HAP-1 (cell line): Measurements from ENCODE around the gene RIMBP2.
"Not testable (repeated sequence)": the region's sequence is repeated elsewhere in the genome, so short reads cannot be mapped to it uniquely, and the experiment has no call there.

Experiments
- DNase-seq, 2 experiments: peaks; one replicate each; pipeline ENCODE4 v3.0.0-alpha.2; 2016 to 2020; ENCODE audit warnings: low spot score in 2 of 2
- H3K27me3 ChIP-seq: fragments of 250-450 bp; sonication (Bioruptor Pico); 2 replicates; pipeline ENCODE4 v1.5.1; 2020; ENCODE audit warnings: low read depth, mild to moderate bottlenecking, moderate library complexity
- H3K36me3 ChIP-seq: fragments of 250-450 bp; sonication (Bioruptor Pico); replicated peaks from 2 replicates; pipeline ENCODE4 v1.5.1; 2020; ENCODE audit warnings: mild to moderate bottlenecking
- H3K4me1 ChIP-seq: fragments of 250-450 bp; sonication (Bioruptor Pico); 2 replicates; pipeline ENCODE4 v1.5.1; 2020; ENCODE audit warnings: mild to moderate bottlenecking
- H3K4me3 ChIP-seq: fragments of 250-450 bp; sonication (Bioruptor Pico); 2 replicates; pipeline ENCODE4 v1.5.1; 2020; ENCODE audit warnings: mild to moderate bottlenecking, moderate library complexity
- H3K9me3 ChIP-seq: fragments of 250-450 bp; sonication (Bioruptor Pico); 2 replicates; pipeline ENCODE4 v1.5.1; 2020; ENCODE audit warnings: mild to moderate bottlenecking, moderate library complexity
- in situ Hi-C: fragments of 300-500 bp; cut with MboI; formaldehyde crosslinking; loops from 3 replicates; pipeline ENCODE4 v1.14.3; 2020; ENCODE audit warnings: low sequenced_read_pairs, inconsistent platforms, mixed read lengths

Gene RIMBP2

DNA sequence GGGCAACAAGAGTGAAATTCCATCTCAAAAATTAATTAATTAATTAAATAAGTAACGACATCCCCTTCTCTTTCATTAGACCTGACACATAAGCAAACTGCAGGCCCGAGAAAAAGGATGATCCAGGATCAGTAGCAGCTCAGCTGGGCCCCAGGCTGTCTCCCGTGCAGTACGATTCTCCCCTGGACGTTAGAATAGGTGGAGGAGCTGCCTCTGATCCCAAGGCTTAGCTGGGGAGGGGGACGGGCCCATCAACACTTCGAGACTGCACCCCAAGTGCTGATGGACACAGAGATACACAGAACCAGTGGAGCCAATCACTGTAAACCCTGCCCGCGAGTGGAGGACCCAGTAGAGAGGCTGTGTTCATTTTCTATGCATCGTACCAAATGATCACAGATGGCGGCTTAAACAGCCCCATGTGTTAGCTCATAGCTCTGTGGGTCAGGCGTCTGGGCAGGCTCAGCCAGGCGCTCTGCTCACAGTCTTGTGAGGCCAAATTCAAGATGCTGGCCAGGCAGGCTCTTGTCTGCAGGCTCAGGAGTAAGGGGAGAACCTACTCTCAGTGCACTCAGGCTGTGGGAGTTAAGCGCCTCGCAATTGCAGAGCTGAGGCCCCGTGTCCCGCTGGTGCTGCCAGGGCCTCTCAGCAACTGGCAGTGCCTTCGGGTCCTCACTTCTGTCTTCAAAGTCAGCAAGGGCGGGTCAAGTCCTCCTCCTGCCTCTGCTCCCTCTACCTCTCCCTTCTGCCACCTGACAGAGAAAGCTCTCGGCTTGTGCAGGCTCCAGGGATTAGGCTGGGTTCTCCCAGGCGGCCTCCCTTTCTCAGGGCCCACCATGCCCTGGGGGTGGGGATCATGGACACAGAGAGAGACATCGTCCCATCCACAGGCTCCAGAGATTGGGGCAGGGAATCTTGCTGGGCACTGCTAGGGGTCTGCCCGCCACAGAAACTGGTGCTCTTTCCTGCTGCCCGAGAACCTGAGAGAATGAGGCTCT lies 26.4 kb downstream of the RIMBP2 start:
- DNase-seq, result no peak
- Histone ChIP-seq H3K4me1 (no peaks in the 10 kb centered on the region), H3K27me3 (peaks cover 27% of the 10 kb centered on the region; the same call in 1 of the 2 replicates), H3K36me3 (no peaks in the 10 kb centered on the region), H3K9me3 (no peaks in the 10 kb centered on the region), H3K4me3 (no peak overlapping the region)
- in situ Hi-C loops, result no loop called here

DNA sequence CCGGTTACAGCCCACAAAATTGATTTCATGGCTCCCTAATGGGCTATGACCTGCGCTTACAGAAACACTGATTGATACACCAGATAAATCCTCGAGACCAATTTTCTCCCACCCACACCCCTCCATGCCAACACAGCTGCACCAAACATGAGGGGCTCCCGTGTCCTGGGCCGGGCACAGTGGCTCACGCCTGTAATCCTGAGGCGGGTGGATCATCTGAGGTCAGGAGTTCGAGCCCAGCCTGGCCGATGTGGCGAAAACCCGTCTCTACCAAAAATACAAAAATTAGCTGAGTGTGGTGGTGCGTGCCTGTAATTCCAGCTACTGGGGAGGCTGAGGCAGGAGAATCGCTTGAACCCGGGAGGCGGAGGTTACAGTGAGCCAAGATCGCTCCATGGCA lies 27.1 kb downstream of the RIMBP2 start:
- H3K9me3 ChIP-seq, DNase-seq, in situ Hi-C loops, H3K4me1 ChIP-seq, H3K4me3 ChIP-seq, H3K36me3 ChIP-seq: not testable (repeated sequence)
- H3K27me3 ChIP-seq, result peaks cover 30% of the 10 kb centered on the region; the same call in 1 of the 2 replicates

DNA sequence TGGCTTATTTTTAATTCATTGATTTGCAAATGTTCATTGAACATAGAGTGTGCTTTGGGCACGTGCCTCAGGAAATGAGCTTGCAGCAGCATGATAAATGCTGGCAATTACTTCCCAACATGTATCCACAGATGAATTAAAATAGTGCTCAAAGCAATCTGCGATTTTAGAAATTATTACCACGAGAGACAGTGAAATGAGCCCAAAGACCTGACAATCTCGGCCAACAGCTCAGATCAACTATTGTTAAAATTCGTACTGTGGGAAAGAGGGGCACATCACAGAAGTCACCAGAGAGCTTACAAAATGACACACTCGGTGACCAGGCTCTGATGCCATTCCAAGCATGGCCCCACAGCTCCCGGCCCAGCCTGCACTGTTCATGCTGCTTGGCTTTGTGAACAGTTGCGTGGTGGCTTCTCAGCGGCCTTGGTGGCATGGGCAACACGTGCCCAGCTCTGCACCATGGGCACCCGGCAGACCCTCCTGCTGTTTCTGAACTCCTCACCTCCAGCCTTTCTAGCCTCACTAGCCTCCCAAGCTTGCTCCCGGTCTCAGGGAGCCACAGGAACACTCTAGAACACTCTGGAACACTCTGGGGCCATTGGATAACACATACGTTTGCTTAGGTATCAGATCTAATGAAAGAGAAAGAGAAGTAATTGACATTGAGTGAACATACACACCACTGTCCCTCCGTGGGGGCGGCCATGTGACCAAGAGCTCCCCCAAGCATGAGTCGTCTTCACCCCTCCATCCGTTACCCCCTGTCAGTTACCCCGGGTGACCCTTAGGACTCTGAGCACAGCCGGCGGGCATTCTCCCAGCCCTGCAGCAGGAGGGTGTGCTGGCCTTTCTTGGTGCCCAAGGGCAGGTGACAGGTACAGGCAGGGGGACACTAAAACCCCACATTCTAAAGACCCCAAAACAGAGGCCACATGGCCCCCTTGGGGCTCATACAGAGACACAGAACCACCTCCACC lies 28.0 kb downstream of the RIMBP2 start:
- in situ Hi-C loops, result no loop called here
- Histone ChIP-seq H3K4me3 (no peak overlapping the region), H3K27me3 (peaks cover 30% of the 10 kb centered on the region; the same call in 1 of the 2 replicates), H3K36me3 (no peaks in the 10 kb centered on the region), H3K9me3 (no peaks in the 10 kb centered on the region), H3K4me1 (no peaks in the 10 kb centered on the region)
- DNase-seq, result no peak

DNA sequence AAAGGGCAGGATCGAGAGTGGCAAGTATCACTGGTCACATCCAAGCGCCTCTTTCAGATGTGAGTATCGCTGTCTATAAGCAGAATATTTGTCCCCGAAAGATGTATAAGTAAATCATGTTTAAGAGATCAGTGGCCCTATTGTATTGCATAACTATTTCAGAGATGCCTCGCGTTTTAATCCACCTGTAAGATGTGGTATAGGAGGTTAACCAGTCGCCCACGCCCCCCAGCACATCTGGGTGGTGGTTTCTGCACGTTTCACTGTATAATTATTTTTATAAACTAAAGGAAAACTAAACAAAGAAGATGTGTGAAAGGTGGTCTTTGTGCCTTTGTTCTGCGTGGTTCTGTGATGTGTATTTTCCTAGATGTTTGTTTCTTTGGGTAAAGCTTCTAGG lies 28.9 kb downstream of the RIMBP2 start:
- no peak for DNase-seq
- Histone ChIP-seq H3K27me3 (peaks cover 30% of the 10 kb centered on the region; the same call in 1 of the 2 replicates), H3K36me3 (no peaks in the 10 kb centered on the region), H3K9me3 (no peaks in the 10 kb centered on the region), H3K4me1 (no peaks in the 10 kb centered on the region), H3K4me3 (no peak overlapping the region)
- in situ Hi-C loops, result no loop called here

DNA sequence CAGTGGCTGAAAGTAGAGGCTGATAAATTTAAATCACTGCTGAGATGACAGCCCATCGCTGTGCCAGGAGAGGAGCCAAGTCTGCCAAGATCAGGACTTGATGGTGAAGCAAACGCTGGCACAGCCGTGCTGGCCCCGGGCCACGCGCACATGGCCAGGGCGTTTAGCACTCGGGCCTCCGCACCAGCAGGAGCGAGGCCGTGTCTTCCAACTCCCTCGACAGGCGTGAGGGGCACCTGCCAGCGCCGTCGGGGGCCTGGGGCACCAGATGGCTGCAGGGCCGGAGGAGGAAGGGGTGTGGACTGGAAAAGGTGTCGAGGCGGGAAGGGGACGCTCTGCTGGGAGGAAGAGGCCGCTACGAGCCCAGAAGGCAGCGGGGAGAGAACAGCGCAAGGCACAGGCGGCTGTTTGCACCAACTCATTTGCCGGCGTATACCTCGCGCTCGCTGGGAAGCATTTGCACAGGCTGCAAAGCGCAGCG lies 29.5 kb downstream of the RIMBP2 start:
- no peaks in the 10 kb centered on the region for H3K4me1 ChIP-seq
- no peak for DNase-seq
- no peaks in the 10 kb centered on the region for H3K36me3 ChIP-seq
- H3K4me3 ChIP-seq, result no peak overlapping the region
- no peaks in the 10 kb centered on the region for H3K9me3 ChIP-seq
- H3K27me3 ChIP-seq, result peaks cover 30% of the 10 kb centered on the region; the same call in 1 of the 2 replicates
- in situ Hi-C loops, result no loop called here

DNA sequence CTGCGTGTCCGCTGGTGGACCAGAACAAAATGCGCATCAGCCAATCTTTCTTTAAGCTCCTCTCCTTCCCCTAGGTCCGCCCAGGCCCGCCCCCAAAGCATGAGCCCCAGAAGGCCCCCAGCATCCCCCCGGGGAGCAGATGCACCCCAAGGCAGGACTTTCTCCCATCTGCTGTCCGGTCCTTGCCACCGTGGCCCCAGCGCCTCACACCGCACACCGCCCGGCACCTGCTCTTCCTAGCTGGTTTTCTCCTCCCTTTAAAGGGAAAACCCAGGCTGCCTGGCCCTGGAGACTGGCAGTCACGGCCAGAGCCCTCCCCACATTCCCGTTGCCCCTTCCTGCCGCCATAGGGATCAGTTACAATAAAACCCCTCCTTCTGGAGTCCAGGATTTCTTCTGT lies 30.2 kb downstream of the RIMBP2 start:
- H3K9me3 ChIP-seq, result no peaks in the 10 kb centered on the region
- no peak overlapping the region for H3K4me3 ChIP-seq
- no peaks in the 10 kb centered on the region for H3K4me1 ChIP-seq
- no peaks in the 10 kb centered on the region for H3K36me3 ChIP-seq
- no peak for DNase-seq
- peaks cover 30% of the 10 kb centered on the region; the same call in 1 of the 2 replicates for H3K27me3 ChIP-seq
- in situ Hi-C loops, result no loop called here

DNA sequence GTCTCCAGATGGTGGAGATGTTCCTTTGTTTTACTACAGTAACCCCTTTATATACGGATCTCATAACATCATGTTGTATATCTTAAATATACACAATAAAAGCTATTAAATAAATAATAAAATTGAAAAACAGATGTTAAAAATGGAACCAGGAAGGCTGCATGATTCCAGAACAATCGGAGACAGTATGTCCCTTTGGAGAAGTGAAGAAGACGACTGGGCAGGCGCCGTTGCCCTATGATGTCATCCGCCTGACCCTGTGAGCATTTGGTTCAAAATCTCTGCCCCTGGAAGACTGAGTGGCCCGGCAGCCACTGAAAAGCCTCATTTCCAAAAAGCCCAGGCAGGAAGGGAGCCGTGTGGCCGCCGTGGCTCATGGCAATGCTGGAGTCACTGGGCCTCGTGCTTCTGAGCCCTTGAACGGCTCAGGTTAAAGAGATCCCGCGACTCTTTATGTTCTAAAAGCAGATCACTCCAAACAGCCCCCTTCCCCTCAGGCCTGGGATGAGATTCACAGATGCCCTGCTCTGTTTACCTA lies 30.8 kb downstream of the RIMBP2 start:
- H3K36me3 ChIP-seq, result no peaks in the 10 kb centered on the region
- H3K4me3 ChIP-seq, result no peak overlapping the region
- no peaks in the 10 kb centered on the region for H3K9me3 ChIP-seq
- no peaks in the 10 kb centered on the region for H3K4me1 ChIP-seq
- peaks cover 30% of the 10 kb centered on the region; the same call in 1 of the 2 replicates for H3K27me3 ChIP-seq
- in situ Hi-C loops, result no loop called here
- no peak for DNase-seq

DNA sequence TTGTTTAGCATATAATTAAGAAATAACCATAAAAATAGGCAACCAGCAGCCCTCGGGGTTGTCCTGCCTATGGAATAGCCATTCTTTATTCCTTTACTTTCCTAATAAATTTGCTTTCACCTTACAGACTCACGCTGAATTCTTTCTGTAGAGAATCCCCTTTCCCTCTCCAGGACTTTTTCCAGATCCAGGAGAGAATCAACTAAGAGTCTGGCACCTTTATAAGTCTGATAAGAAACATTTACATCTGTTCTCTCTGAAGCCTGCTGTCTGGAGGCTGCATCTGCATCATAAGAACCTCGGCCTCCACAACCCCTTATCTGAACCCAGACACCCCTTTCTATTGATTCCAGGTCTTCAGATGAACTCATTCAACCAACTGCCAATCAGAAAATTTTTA lies 32.3 kb downstream of the RIMBP2 start:
- no peaks in the 10 kb centered on the region for H3K4me1 ChIP-seq
- no peaks in the 10 kb centered on the region for H3K36me3 ChIP-seq
- peaks cover 30% of the 10 kb centered on the region; the same call in 1 of the 2 replicates for H3K27me3 ChIP-seq
- DNase-seq, result no peak
- H3K4me3 ChIP-seq, result no peak overlapping the region
- H3K9me3 ChIP-seq, result no peaks in the 10 kb centered on the region
- in situ Hi-C loops, result no loop called here

DNA sequence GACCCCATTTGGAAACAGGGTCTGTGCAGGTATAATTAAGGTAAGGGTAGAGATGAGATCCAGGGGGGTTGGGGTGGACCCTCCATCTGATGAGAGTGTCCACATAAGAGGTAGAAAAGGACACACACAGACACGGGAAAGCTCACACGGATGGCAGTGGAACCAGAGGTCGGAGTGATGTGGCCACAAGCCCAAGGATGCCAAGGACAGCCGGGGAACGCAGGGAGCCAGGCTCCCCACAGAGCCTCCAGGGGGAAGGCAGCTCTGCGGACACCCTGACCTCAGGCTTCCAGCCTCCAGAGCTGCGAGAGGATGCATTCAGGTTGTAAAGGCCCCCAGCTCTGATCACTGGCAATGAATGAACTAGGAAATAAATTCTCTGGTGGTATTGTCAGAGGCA lies 33.0 kb downstream of the RIMBP2 start:
- in situ Hi-C loops, result no loop called here
- no peaks in the 10 kb centered on the region for H3K4me1 ChIP-seq
- H3K36me3 ChIP-seq, result no peaks in the 10 kb centered on the region
- H3K9me3 ChIP-seq, result no peaks in the 10 kb centered on the region
- H3K4me3 ChIP-seq, result no peak overlapping the region
- H3K27me3 ChIP-seq, result peaks cover 30% of the 10 kb centered on the region; the same call in 1 of the 2 replicates
- no peak for DNase-seq

DNA sequence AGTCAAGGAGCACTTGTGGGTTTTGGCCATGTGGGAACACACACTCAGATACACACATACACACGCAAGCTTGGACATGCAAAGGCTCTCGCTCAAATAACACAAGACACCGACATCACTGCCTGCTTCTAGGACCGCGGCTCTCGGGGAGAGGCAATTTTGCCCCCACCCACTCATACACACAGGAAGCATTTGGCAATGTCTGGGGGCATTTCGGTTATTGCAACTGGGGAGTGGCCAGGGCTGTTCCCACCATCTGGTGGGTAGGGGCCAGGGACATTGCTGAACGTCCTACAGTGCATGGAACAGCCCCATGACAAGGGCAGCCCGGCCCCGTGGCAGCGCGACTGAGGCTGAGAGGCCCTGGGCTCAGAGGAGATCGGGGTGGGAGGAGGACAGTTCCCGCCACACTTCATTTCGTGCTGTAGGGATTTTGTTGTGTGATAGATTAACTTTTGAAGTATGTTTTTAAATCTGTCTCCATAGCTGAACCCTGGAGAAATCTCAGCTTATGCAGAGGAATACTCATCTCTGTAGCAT lies 35.6 kb downstream of the RIMBP2 start:
- in situ Hi-C loops, result no loop called here
- Histone ChIP-seq H3K27me3 (peaks cover 11% of the 10 kb centered on the region; the same call in 1 of the 2 replicates), H3K36me3 (no peaks in the 10 kb centered on the region), H3K9me3 (no peaks in the 10 kb centered on the region), H3K4me1 (no peaks in the 10 kb centered on the region), H3K4me3 (no peak overlapping the region)
- DNase-seq, result no peak

DNA sequence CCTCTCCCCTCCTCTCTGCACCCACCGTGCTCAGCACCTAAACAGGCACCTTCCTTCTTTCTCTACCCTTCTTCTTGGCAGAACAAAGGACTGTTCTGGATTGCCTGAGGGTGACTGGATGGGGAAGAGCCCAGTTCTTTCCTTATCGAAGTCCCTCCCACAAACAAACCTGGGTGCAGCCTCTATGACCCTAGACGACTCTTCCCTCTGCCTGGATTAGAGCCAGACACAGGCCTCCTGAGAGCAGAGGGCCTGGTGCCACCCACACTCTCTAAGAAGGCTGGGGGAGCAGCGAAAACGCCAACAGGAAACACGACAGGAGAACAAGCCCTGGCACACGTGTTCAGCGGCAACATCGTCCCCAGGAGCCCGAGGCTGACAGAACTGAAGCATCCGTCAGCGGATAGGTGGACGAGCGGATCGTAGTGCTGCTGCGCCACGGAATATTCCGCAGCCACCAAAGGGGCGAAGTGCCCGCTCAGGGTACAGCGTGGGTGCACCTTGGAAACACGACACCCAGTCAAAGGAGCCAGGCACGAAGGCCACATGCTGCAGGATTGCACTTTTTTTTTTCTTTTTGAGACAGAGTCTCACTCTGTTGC lies 38.0 kb downstream of the RIMBP2 start:
- DNase-seq, result no peak
- H3K9me3 ChIP-seq, result no peaks in the 10 kb centered on the region
- no peaks in the 10 kb centered on the region for H3K27me3 ChIP-seq
- H3K4me1 ChIP-seq, result no peaks in the 10 kb centered on the region
- in situ Hi-C loops, result no loop called here
- H3K4me3 ChIP-seq, result no peak overlapping the region
- H3K36me3 ChIP-seq, result no peaks in the 10 kb centered on the region

DNA sequence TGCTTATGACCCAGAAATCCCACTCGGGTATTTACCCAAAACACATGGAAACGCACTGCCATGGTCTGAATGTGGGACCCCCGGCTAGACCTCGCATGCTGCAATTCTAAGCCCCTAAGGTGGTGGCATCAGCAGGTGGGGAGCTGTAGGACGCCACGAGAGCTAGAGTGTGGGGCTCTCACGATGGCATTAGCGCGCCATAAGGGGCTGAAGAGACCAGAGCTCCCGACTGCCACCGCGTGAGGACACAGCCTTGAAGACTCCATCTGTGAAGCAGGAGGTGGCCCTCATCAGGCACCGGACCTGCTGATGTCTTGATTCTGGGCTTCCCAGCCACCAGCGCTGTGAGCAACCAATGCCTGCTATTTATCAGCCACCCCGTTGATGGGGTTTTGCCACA lies 40.3 kb downstream of the RIMBP2 start:
- Histone ChIP-seq H3K4me1 (no peaks in the 10 kb centered on the region), H3K9me3 (no peaks in the 10 kb centered on the region), H3K4me3 (no peak overlapping the region), H3K36me3 (no peaks in the 10 kb centered on the region), H3K27me3 (no peaks in the 10 kb centered on the region)
- in situ Hi-C loops, result no loop called here
- no peak for DNase-seq

DNA sequence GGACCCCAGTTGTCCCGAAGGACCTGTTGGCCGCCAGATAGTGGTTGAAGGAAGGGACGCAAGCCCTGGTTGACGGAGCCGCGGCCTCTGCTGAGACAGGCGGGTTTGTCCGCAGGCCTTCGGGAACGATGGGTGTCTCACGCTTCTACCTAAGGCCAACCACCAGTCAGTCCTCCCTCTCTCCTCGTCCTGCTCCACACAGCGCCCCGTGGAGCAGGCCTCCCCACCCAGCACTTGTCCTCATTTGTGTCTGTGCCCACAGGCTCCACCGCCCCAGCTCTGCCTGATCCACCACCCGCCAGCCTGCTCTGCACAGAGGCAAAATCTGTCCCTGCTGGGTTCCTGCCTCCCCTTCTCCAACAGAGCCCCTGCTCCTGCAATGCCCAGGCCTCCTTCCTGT lies 41.0 kb downstream of the RIMBP2 start:
- Histone ChIP-seq H3K4me3 (no peak overlapping the region), H3K27me3 (no peaks in the 10 kb centered on the region), H3K36me3 (no peaks in the 10 kb centered on the region), H3K4me1 (no peaks in the 10 kb centered on the region), H3K9me3 (no peaks in the 10 kb centered on the region)
- DNase-seq, result no peak
- in situ Hi-C loops, result no loop called here
